ENCODE data around the gene RDH16. TPM values are rescaled to one million over a fixed set of nuclear protein-coding genes. Genes with fewer than 3 reads are reported as not detected.
"Not testable (repeated sequence)": the region's sequence is repeated elsewhere in the genome, so short reads cannot be mapped to it uniquely, and the experiment has no call there.

Gene RDH16
- total RNA-seq, 1 experiment from 2014 or later, result 0.06 TPM

DNA sequence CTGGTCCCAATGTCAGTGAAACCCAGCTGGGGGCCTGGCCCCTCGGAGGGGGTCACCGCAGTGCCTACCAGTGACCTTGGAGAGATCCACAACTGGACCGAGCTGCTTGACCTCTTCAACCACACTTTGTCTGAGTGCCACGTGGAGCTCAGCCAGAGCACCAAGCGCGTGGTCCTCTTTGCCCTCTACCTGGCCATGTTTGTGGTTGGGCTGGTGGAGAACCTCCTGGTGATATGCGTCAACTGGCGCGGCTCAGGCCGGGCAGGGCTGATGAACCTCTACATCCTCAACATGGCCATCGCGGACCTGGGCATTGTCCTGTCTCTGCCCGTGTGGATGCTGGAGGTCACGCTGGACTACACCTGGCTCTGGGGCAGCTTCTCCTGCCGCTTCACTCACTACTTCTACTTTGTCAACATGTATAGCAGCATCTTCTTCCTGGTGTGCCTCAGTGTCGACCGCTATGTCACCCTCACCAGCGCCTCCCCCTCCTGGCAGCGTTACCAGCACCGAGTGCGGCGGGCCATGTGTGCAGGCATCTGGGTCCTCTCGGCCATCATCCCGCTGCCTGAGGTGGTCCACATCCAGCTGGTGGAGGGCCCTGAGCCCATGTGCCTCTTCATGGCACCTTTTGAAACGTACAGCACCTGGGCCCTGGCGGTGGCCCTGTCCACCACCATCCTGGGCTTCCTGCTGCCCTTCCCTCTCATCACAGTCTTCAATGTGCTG, 38.0 kb upstream of the RDH16 start:
- Histone ChIP-seq H3K9me3 (replicated peaks) (no peaks in the 10 kb centered on the region), H3K27ac (no peak overlapping the region), H3K4me3 (no peak overlapping the region), H3K27me3 (no peaks in the 10 kb centered on the region), H3K4me1 (peaks cover 4% of the 10 kb centered on the region; the same call in 1 of the 2 replicates), H3K36me3 (peaks cover 31% of the 10 kb centered on the region)
- DNase-seq, result peak; percentile 32 to 33

DNA sequence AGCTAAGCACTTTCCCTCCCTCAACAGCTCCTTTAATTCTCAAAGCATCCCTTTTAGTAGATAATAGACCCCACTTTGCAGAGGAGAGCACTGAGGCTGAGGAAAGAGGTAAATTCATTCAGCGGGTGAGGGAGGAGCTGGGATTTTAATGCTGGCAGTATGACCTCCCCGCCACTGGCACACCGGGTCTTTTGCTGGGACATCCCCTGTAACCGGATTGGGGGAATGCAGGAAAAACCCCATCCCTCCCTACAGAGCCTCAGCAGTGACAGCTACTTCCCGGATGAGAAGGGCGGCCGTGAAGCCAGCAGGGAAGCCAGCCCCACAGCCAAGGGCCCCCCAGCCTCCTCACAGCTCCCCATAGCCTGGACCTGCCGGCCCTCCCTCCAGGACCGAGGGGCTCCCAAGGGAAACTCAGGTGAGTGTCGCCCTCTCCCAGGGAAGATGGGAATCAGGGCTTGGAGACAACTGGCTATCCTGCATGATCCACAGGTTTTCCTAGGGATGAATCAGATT, 36.9 kb upstream of the RDH16 start:
- no peaks in the 10 kb centered on the region for H3K9me3 ChIP-seq (replicated peaks)
- DNase-seq, result peak in 1 of 2 experiments; percentile 34
- H3K27me3 ChIP-seq, result no peaks in the 10 kb centered on the region
- H3K36me3 ChIP-seq, result peaks cover 20% of the 10 kb centered on the region
- no peak overlapping the region for H3K4me3 ChIP-seq
- H3K4me1 ChIP-seq, result peaks cover 4% of the 10 kb centered on the region; the same call in 1 of the 2 replicates
- H3K27ac ChIP-seq, result no peak overlapping the region

DNA sequence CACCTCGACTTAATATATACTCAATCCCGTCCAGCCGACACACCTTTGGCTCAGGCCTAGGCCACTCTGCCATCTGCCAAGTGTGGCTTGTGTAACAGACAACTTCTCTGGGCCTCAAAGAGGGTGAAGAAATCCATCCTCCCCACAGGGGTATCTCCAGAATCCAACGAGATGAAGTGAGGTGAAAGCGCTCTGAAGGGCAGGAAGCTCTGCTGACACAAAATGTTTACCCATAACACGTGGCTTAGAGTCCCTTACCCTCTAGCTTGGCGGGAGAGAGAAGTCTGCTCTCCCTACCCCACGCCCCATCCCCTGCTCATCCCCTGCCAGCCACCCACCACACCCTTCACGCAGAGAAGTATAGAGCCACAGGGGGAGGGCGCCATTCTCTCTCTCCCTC, 35.9 kb upstream of the RDH16 start:
- Histone ChIP-seq H3K27ac (no peak overlapping the region), H3K36me3 (peaks cover 11% of the 10 kb centered on the region; the same call in 1 of the 2 replicates), H3K4me1 (peaks cover 4% of the 10 kb centered on the region; the same call in 1 of the 2 replicates), H3K4me3 (no peak overlapping the region), H3K9me3 (replicated peaks) (no peaks in the 10 kb centered on the region), H3K27me3 (0 out of 2 replicates have a peak, but pooled peaks cover 6% of the 10 kb centered on the region)
- DNase-seq, result peak; percentile 21 to 30

DNA sequence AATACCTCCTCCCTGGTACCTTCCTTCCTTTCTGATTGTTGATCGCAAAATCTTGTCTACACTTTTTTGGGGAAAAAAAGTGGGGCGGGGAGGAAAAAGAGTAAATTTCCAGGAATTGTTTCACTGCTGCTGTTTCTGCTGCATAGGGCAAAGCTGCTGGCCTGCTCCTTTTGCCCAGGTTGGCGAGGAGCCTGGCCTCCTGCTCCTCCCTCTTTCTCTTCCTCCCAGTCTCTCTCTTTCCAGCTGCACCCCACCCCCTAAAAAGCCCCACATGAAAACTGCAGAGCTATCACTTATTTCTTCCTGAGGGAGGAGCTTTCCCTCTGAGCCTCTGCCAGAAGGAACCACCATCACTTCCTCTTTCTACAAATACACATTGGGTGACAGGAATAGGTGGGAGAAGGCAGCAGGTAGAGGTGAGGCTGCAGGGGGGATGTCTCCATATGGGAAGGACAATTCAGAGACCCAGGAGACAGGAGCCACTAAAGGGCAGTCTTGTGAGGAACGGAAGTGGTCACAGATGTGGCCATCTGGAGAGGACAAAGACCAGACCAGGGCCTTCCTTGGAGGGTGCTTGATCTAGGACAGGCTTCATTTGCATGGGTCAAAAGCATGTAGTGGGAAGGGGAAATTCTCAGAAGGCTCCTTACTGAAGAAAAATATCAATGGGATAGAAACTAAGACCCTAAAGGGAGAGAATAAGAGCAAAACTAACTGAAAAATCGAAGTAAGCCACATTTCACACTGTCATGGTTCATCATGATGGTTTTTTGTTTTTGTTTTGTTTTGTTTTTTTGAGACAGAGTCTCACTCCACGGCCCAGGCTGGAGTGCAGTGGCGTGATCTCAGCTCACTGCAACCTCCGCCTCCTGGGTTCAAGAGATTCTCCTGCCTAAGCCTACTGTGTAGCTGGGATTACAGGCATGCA, 34.2 kb upstream of the RDH16 start:
- Histone ChIP-seq H3K4me3 (no peak overlapping the region), H3K27ac (no peak overlapping the region), H3K4me1 (no peaks in the 10 kb centered on the region), H3K9me3 (replicated peaks) (no peaks in the 10 kb centered on the region), H3K27me3 (0 out of 2 replicates have a peak, but pooled peaks cover 6% of the 10 kb centered on the region), H3K36me3 (peaks cover 3% of the 10 kb centered on the region; the same call in 1 of the 2 replicates)
- peak in 1 of 2 experiments; percentile 45 for DNase-seq

DNA sequence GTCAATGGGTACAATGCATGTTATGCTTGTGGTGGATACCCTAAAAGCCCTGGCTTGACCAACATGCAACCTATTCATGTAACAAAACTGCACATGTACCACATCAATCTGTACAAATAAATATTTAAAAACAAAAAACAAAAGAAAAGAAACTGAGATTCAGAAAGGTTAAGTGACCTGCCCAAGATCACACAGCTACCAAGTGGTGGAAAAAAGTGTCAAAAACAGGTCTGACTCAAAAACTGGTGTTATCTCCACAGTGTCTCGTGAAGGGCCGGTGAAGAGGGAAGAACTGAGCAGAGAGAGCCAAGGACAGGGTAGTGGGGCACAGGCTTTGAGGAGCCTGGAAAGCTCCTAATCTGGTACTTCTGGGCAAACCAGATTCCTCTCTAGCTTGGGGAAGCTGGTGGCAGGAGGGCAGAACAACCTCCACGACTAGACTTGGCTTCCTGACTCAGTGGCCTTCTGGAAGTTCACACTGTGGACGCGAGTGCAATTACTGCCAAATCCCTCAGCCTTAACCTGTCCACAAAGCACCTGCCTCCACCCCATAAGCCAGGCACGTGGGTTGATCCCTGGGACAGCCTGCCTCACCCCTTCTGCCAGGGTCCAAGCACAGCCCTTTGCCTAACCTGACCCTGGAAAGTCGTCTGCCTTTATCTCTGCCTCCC, 33.4 kb upstream of the RDH16 start:
- peak; percentile 27 to 31 for DNase-seq
- H3K4me3 ChIP-seq, result no peak overlapping the region
- H3K9me3 ChIP-seq (replicated peaks), result no peaks in the 10 kb centered on the region
- no peak overlapping the region for H3K27ac ChIP-seq
- H3K4me1 ChIP-seq, result no peaks in the 10 kb centered on the region
- H3K36me3 ChIP-seq, result no peaks in the 10 kb centered on the region
- H3K27me3 ChIP-seq, result 0 out of 2 replicates have a peak, but pooled peaks cover 6% of the 10 kb centered on the region

DNA sequence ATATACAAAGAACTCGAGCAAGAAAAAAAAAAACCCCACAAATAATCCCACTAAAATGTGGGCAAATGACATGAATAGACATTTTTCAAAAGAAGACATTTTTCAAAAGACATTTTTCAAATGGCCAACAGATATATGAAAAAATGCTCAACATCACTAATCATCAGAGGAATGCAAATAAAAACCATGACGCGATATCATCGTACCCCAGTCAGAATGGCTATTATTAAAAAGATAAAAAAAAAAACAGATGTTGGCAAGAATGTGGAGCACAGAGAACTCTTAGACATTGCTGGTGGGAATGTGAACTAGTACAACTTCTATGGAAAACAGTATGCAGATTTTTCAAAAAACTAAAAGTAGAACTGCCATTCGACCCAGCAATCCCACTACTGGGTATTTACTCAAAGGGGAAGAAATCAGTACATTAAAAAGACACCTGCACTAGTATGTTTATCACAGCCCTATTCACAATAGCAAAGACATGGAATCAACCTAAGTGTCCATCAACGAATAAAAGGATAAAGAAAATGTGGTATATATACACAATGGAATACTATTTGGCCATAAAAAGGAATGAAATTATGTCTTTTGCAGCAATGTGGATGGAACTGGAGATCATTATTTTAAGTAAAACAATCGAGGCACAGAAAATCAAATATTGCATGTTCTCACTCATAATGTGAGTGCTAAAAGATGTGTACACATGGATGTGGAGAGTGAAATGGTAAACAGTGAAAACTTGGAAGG, 32.6 kb upstream of the RDH16 start:
- no peaks in the 10 kb centered on the region for H3K4me1 ChIP-seq
- H3K36me3 ChIP-seq, result no peaks in the 10 kb centered on the region
- no peaks in the 10 kb centered on the region for H3K9me3 ChIP-seq (replicated peaks)
- DNase-seq, result peak in 1 of 2 experiments; percentile 18
- H3K27ac ChIP-seq, result no peak overlapping the region
- H3K27me3 ChIP-seq, result 0 out of 2 replicates have a peak, but pooled peaks cover 6% of the 10 kb centered on the region
- H3K4me3 ChIP-seq, result no peak overlapping the region

DNA sequence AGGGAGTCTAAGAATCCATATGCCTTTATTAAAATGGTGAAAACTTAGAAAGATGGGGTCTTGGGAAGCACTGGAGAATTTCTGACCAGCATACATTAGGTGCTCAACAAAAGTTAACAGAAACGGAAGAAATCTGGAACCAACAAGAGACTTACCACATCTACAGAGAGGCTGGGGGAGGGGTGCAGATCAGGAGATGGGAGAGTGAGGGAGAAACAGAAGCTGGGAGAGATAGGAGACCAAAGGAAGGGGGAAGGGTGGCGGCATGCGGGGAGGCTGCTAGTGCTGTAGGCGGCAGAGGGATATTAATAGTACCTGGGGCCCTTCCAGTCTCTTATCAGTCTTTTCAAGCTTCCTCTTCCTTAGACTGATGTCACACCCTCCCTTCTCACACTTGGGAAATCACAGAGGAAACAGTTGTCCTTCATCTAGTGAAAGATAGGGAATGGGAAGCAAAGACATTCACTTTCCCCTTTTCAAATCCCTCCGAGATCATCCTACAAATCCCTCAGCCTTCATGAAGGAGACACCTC, 30.9 kb upstream of the RDH16 start:
- no peaks in the 10 kb centered on the region for H3K4me1 ChIP-seq
- no peaks in the 10 kb centered on the region for H3K9me3 ChIP-seq (replicated peaks)
- 0 out of 2 replicates have a peak, but pooled peaks cover 6% of the 10 kb centered on the region for H3K27me3 ChIP-seq
- H3K4me3 ChIP-seq, result no peak overlapping the region
- no peak overlapping the region for H3K27ac ChIP-seq
- H3K36me3 ChIP-seq, result no peaks in the 10 kb centered on the region
- peak; percentile 27 to 32 for DNase-seq

DNA sequence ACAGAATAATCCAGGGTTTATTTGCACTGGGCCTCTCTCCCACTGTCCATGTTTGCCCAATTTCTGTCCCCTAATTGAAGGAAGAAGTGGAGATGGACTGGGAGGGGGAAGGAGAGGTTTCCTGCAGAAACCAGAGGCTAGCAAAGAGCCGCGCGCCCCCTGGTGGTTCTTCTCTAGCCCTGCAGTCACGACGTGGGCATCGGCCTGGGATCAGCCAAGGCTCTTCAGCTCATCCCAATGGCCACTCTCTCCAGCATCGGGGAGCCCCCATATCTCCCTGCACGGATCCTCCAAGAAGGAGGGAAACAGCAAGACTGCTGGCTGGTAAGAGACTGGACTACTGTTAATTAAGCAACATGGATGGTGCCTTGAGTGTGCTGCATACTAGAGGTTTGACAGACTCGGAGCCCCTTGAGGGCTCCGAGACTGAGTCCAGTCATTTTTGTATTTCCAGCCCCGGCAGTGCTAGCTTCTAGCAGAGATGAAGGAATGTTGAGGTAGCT, 30.2 kb upstream of the RDH16 start:
- Histone ChIP-seq H3K9me3 (replicated peaks) (no peaks in the 10 kb centered on the region), H3K27me3 (0 out of 2 replicates have a peak, but pooled peaks cover 6% of the 10 kb centered on the region), H3K4me3 (no peak overlapping the region), H3K4me1 (no peaks in the 10 kb centered on the region), H3K36me3 (no peaks in the 10 kb centered on the region), H3K27ac (no peak overlapping the region)
- peak; percentile 72 to 88 for DNase-seq

DNA sequence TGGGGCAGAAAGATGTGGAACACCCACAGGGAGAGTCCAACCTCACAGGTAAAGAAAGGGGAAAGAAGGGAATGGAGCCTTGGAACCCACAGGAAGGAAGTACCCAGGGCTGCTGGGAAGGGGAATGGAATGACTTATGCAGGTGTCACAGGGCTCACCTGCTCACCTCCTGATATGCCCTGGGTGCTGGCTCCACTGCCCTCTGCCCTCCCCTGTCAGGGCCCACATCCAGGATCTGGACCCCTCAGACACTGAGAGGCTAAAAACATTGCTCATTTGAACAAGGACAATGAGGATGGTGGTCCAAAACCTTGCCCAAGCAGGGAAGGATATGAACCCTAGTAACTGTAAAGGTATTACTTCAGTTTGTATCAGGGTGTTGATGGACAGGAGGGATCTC, 29.6 kb upstream of the RDH16 start:
- H3K4me1 ChIP-seq, result no peaks in the 10 kb centered on the region
- no peak overlapping the region for H3K27ac ChIP-seq
- H3K9me3 ChIP-seq (replicated peaks), result no peaks in the 10 kb centered on the region
- H3K36me3 ChIP-seq, result no peaks in the 10 kb centered on the region
- no peak for DNase-seq
- H3K27me3 ChIP-seq, result 0 out of 2 replicates have a peak, but pooled peaks cover 6% of the 10 kb centered on the region
- H3K4me3 ChIP-seq, result no peak overlapping the region

DNA sequence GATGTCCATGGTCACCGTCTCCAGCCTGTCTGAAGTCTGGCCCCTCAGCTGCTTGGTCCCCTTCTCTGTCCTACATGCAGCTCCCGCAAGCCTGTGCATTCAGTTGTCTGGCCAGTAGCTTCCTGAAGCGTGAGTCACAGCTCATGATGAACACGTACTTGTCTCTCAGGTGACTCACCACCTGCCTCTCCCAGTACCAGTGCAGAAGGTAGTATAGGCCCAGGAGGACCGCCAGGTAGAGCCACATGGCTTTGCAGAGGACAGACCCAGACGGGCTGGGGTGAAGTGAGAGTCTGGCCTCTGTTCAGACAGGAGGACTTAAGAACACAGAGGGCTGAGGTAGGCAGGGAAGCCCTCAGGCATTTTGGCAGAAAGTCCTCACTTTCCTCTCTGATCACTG, 28.3 kb upstream of the RDH16 start:
- H3K9me3 ChIP-seq (replicated peaks); H3K27me3 ChIP-seq; H3K4me1 ChIP-seq; DNase-seq; H3K27ac ChIP-seq; H3K36me3 ChIP-seq; H3K4me3 ChIP-seq: not testable (repeated sequence)

DNA sequence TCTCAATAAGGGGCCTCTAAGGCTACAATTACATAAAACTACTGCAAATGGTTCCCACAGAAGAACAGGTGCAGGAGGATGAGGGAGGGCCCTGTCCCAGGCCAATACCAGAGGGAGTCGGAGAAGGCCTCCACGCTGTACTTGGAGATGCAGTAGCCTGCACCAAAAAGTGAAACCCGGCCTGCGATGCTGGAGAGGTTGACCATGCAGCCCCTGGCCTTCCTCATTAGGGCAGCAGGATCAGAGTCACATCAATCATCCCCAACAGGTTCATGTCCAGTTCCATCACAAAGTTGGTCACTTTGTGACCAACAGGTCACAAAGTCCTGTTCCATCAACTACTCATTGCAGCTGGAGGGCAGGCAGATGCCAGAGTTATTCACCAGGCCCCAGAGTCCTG, 26.0 kb upstream of the RDH16 start:
- DNase-seq, result peak in 1 of 2 experiments; percentile 13
- no peaks in the 10 kb centered on the region for H3K27me3 ChIP-seq

DNA sequence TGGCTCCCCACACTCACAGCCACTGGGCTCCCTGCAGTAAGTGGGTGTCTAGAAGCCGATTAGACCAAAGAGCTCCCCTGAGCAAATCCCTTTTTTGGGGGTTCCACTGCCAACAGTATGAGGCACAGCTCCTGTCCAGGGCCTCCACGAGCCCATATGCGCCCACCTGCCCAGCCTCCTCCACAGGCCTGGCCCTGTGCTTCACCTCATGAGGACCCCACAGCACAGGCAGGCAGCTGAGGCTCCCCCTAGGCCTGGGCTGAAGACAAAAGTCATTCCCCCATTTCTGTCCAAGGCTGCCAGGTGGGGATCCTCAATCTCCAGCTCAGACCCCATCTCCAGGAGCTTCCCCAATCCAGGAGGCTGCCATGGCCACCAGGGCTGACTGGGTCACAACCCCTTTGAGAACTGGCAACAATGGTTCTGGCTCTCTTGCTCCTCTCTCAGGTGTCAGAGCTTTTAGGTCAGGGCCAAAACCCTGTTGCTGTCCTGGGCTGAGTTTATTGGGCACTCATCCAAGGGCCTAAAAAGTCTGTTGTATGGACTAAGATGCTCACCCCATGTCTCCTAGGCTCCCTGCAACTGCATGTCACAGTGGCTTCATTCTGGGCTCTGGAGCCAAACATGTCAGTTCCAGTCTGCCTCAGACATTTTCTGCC, 25.3 kb upstream of the RDH16 start:
- not testable (repeated sequence) for H3K4me3 ChIP-seq; DNase-seq; H3K27me3 ChIP-seq; H3K9me3 ChIP-seq (replicated peaks); H3K27ac ChIP-seq; H3K4me1 ChIP-seq; H3K36me3 ChIP-seq

More for the DNA sequence above, 26.0 kb upstream of the RDH16 start:
- no peak overlapping the region for H3K4me3 ChIP-seq
- H3K9me3 ChIP-seq (replicated peaks), result no peaks in the 10 kb centered on the region
- no peak overlapping the region for H3K27ac ChIP-seq
- no peaks in the 10 kb centered on the region for H3K36me3 ChIP-seq
- no peaks in the 10 kb centered on the region for H3K4me1 ChIP-seq

DNA sequence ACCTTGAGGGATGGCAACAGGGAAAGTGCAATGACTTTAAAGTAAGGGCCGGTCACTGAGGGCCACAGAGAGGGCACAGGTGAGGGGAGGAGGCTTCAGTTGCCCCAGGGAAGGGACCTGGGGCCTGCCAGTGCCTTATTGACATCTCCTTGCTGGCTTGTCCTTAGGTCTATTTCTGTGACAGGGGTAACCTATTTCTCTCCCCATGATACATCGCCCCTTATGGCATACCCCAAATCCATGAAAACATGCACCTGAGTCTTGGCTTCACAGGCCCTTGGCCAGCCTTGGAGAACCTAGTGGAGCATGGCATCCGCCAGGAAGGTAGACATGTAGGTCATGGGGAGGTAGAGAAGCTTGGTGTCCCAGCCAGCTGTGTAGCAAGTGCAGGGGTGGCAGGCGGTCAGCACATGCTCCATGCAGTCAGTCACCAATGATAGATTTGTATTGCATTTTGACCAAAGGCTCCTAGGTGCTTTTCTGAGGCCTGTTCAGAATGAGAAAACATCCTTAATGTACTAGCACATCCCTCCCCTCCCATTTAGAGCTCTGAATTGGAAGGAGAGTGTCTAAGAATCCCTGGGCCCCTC, 23.6 kb upstream of the RDH16 start:
- Histone ChIP-seq H3K27ac (no peak overlapping the region), H3K36me3 (no peaks in the 10 kb centered on the region), H3K4me3 (no peak overlapping the region), H3K9me3 (replicated peaks) (no peaks in the 10 kb centered on the region), H3K27me3 (no peaks in the 10 kb centered on the region; the same call in 1 of the 2 replicates), H3K4me1 (no peaks in the 10 kb centered on the region)
- no peak for DNase-seq
